ENCODE data around the gene MSI2.

The MSI2 gene

GRCh38 chr17:57266902-57267311 is 10.6 kb downstream of the MSI2 start:
- H3K4me1 ChIP-seq (ENCODE audit: control insufficient read depth, low read depth, low read length): peaks cover 3% of the 10 kb centered on the region
- H3K23ac ChIP-seq (ENCODE audit: low read length): no peak overlapping the region
- no peak for DNase-seq
- no peak overlapping the region for H3K4me3 ChIP-seq (ENCODE audit: low read length)
- no peak overlapping the region for H2BK120ac ChIP-seq (ENCODE audit: low read depth, low read length)
- no peak overlapping the region for H4K5ac ChIP-seq (ENCODE audit: low read length)
- H2BK15ac ChIP-seq (replicated peaks; ENCODE audit: low read depth): no peak overlapping the region
- H2AK5ac ChIP-seq (ENCODE audit: low read length): no peak overlapping the region
- peaks cover 6% of the 10 kb centered on the region for H3K79me2 ChIP-seq (ENCODE audit: control insufficient read depth, insufficient read depth, low read length)
- no peak overlapping the region for H3K27ac ChIP-seq (ENCODE audit: low read depth, low read length)
- H3K4me2 ChIP-seq (ENCODE audit: low read length): no peak overlapping the region
- no peak overlapping the region for H3K9ac ChIP-seq (ENCODE audit: low read length)
- no peak overlapping the region for H3K4ac ChIP-seq (ENCODE audit: low read depth, low read length)
- H2BK5ac ChIP-seq (ENCODE audit: low read length): no peak overlapping the region
- H3K56ac ChIP-seq (ENCODE audit: low read length): no peak overlapping the region
- H3K36me3 ChIP-seq (ENCODE audit: control insufficient read depth, insufficient read depth, low read length): peaks cover 3% of the 10 kb centered on the region
- peaks cover 24% of the 10 kb centered on the region for H3K79me1 ChIP-seq (ENCODE audit: low read length)
- no peaks in the 10 kb centered on the region for H3K27me3 ChIP-seq (ENCODE audit: insufficient read depth, low read length, poor library complexity)
- H3K18ac ChIP-seq (ENCODE audit: low read length): no peak overlapping the region
- no CpG with 5 or more reads among the region's 14 CpGs for WGBS (ENCODE audit: extremely low coverage, insufficient coverage, low lambda C conversion rate)
- H4K8ac ChIP-seq (ENCODE audit: low read depth, low read length): no peak overlapping the region

GRCh38 chr17:57268181-57268580 is 11.9 kb downstream of the MSI2 start:
- Histone ChIP-seq H3K79me2 (ENCODE audit: control insufficient read depth, insufficient read depth, low read length) (peaks cover 7% of the 10 kb centered on the region), H3K4me3 (ENCODE audit: low read length) (no peak overlapping the region), H3K56ac (ENCODE audit: low read length) (no peak overlapping the region), H3K4me1 (ENCODE audit: control insufficient read depth, low read depth, low read length) (peaks cover 3% of the 10 kb centered on the region), H3K4ac (ENCODE audit: low read depth, low read length) (no peak overlapping the region), H3K9ac (ENCODE audit: low read length) (no peak overlapping the region), H4K5ac (ENCODE audit: low read length) (no peak overlapping the region), H3K18ac (ENCODE audit: low read length) (no peak overlapping the region), H3K36me3 (ENCODE audit: control insufficient read depth, insufficient read depth, low read length) (peaks cover 4% of the 10 kb centered on the region), H3K23ac (ENCODE audit: low read length) (no peak overlapping the region), H2AK5ac (ENCODE audit: low read length) (no peak overlapping the region), H2BK15ac (replicated peaks; ENCODE audit: low read depth) (no peak overlapping the region), H3K4me2 (ENCODE audit: low read length) (no peak overlapping the region), H4K8ac (ENCODE audit: low read depth, low read length) (no peak overlapping the region), H2BK120ac (ENCODE audit: low read depth, low read length) (no peak overlapping the region), H3K27ac (ENCODE audit: low read depth, low read length) (no peak overlapping the region), H3K79me1 (ENCODE audit: low read length) (peaks cover 25% of the 10 kb centered on the region), H3K27me3 (ENCODE audit: insufficient read depth, low read length, poor library complexity) (no peaks in the 10 kb centered on the region), H2BK5ac (ENCODE audit: low read length) (no peak overlapping the region)
- no peak for DNase-seq
- WGBS (ENCODE audit: extremely low coverage, insufficient coverage, low lambda C conversion rate): no CpG with 5 or more reads among the region's 8 CpGs

GRCh38 chr17:57269052-57269451 is 12.7 kb downstream of the MSI2 start:
- Histone ChIP-seq H3K9ac (ENCODE audit: low read length) (no peak overlapping the region), H3K56ac (ENCODE audit: low read length) (no peak overlapping the region), H4K8ac (ENCODE audit: low read depth, low read length) (no peak overlapping the region), H3K4me3 (ENCODE audit: low read length) (no peak overlapping the region), H2BK5ac (ENCODE audit: low read length) (no peak overlapping the region), H4K5ac (ENCODE audit: low read length) (no peak overlapping the region), H3K36me3 (ENCODE audit: control insufficient read depth, insufficient read depth, low read length) (peaks cover 4% of the 10 kb centered on the region), H3K79me1 (ENCODE audit: low read length) (peaks cover 26% of the 10 kb centered on the region), H2BK15ac (replicated peaks; ENCODE audit: low read depth) (no peak overlapping the region), H3K27me3 (ENCODE audit: insufficient read depth, low read length, poor library complexity) (no peaks in the 10 kb centered on the region), H3K4me2 (ENCODE audit: low read length) (no peak overlapping the region), H3K18ac (ENCODE audit: low read length) (no peak overlapping the region), H3K79me2 (ENCODE audit: control insufficient read depth, insufficient read depth, low read length) (peaks cover 7% of the 10 kb centered on the region), H3K4ac (ENCODE audit: low read depth, low read length) (no peak overlapping the region), H3K4me1 (ENCODE audit: control insufficient read depth, low read depth, low read length) (peaks cover 3% of the 10 kb centered on the region), H2BK120ac (ENCODE audit: low read depth, low read length) (no peak overlapping the region), H2AK5ac (ENCODE audit: low read length) (no peak overlapping the region), H3K27ac (ENCODE audit: low read depth, low read length) (no peak overlapping the region), H3K23ac (ENCODE audit: low read length) (no peak overlapping the region)
- WGBS (ENCODE audit: extremely low coverage, insufficient coverage, low lambda C conversion rate): no CpG with 5 or more reads among the region's 3 CpGs
- DNase-seq: no peak

- H2AK5ac ChIP-seq (ENCODE audit: low read length): no peak overlapping the region
- H3K23ac ChIP-seq (ENCODE audit: low read length): no peak overlapping the region
- H3K4me2 ChIP-seq (ENCODE audit: low read length): no peak overlapping the region
- H3K4me3 ChIP-seq (ENCODE audit: low read length): no peak overlapping the region
- no peak overlapping the region for H3K27ac ChIP-seq (ENCODE audit: low read depth, low read length)
- H3K36me3 ChIP-seq (ENCODE audit: control insufficient read depth, insufficient read depth, low read length): peaks cover 4% of the 10 kb centered on the region
- WGBS (ENCODE audit: extremely low coverage, insufficient coverage, low lambda C conversion rate): no CpG with 5 or more reads among the region's 8 CpGs
- H3K9ac ChIP-seq (ENCODE audit: low read length): no peak overlapping the region
- peaks cover 23% of the 10 kb centered on the region for H3K79me1 ChIP-seq (ENCODE audit: low read length)
- no peak overlapping the region for H2BK5ac ChIP-seq (ENCODE audit: low read length)
- no peak overlapping the region for H3K4ac ChIP-seq (ENCODE audit: low read depth, low read length)
- no peak overlapping the region for H4K5ac ChIP-seq (ENCODE audit: low read length)
- H3K56ac ChIP-seq (ENCODE audit: low read length): no peak overlapping the region
- H4K8ac ChIP-seq (ENCODE audit: low read depth, low read length): no peak overlapping the region
- no peak overlapping the region for H3K18ac ChIP-seq (ENCODE audit: low read length)
- no peak for DNase-seq
- no peak overlapping the region for H2BK120ac ChIP-seq (ENCODE audit: low read depth, low read length)
- H3K27me3 ChIP-seq (ENCODE audit: insufficient read depth, low read length, poor library complexity): no peaks in the 10 kb centered on the region
- H3K79me2 ChIP-seq (ENCODE audit: control insufficient read depth, insufficient read depth, low read length): peaks cover 7% of the 10 kb centered on the region
- peaks cover 3% of the 10 kb centered on the region for H3K4me1 ChIP-seq (ENCODE audit: control insufficient read depth, low read depth, low read length)
- no peak overlapping the region for H2BK15ac ChIP-seq (replicated peaks; ENCODE audit: low read depth)
These were observed 13.4 kb downstream of the MSI2 start for GRCh38 chr17:57269598-57270255.

GRCh38 chr17:57270801-57271245 is 14.5 kb downstream of the MSI2 start:
- peak; percentile 55 for DNase-seq
- Histone ChIP-seq H3K4me1 (ENCODE audit: control insufficient read depth, low read depth, low read length) (peaks cover 3% of the 10 kb centered on the region), H3K18ac (ENCODE audit: low read length) (no peak overlapping the region)

GRCh38 chr17:57271821-57272220 is 15.5 kb downstream of the MSI2 start:
- Histone ChIP-seq H3K23ac (ENCODE audit: low read length) (no peak overlapping the region), H3K27me3 (ENCODE audit: insufficient read depth, low read length, poor library complexity) (no peaks in the 10 kb centered on the region), H3K36me3 (ENCODE audit: control insufficient read depth, insufficient read depth, low read length) (peaks cover 4% of the 10 kb centered on the region), H3K4me1 (ENCODE audit: control insufficient read depth, low read depth, low read length) (peaks cover 3% of the 10 kb centered on the region), H2BK15ac (replicated peaks; ENCODE audit: low read depth) (no peak overlapping the region), H4K5ac (ENCODE audit: low read length) (no peak overlapping the region), H3K4ac (ENCODE audit: low read depth, low read length) (no peak overlapping the region), H3K4me2 (ENCODE audit: low read length) (no peak overlapping the region), H3K18ac (ENCODE audit: low read length) (no peak overlapping the region), H3K4me3 (ENCODE audit: low read length) (no peak overlapping the region), H4K8ac (ENCODE audit: low read depth, low read length) (no peak overlapping the region), H3K56ac (ENCODE audit: low read length) (no peak overlapping the region), H3K9ac (ENCODE audit: low read length) (no peak overlapping the region), H3K79me2 (ENCODE audit: control insufficient read depth, insufficient read depth, low read length) (peaks cover 7% of the 10 kb centered on the region), H2BK120ac (ENCODE audit: low read depth, low read length) (no peak overlapping the region), H3K79me1 (ENCODE audit: low read length) (peaks cover 21% of the 10 kb centered on the region), H2BK5ac (ENCODE audit: low read length) (no peak overlapping the region), H2AK5ac (ENCODE audit: low read length) (no peak overlapping the region), H3K27ac (ENCODE audit: low read depth, low read length) (no peak overlapping the region)
- no peak for DNase-seq
- WGBS (ENCODE audit: extremely low coverage, insufficient coverage, low lambda C conversion rate): no CpG with 5 or more reads among the region's 6 CpGs

More at GRCh38 chr17:57270801-57271245, 14.5 kb downstream of the MSI2 start:
- H3K79me2 ChIP-seq (ENCODE audit: control insufficient read depth, insufficient read depth, low read length): peaks cover 7% of the 10 kb centered on the region
- no peak overlapping the region for H2BK15ac ChIP-seq (replicated peaks; ENCODE audit: low read depth)
- H2BK5ac ChIP-seq (ENCODE audit: low read length): no peak overlapping the region
- H3K4me3 ChIP-seq (ENCODE audit: low read length): no peak overlapping the region
- no peak overlapping the region for H3K9ac ChIP-seq (ENCODE audit: low read length)
- H3K56ac ChIP-seq (ENCODE audit: low read length): no peak overlapping the region
- H3K4ac ChIP-seq (ENCODE audit: low read depth, low read length): no peak overlapping the region
- peaks cover 4% of the 10 kb centered on the region for H3K36me3 ChIP-seq (ENCODE audit: control insufficient read depth, insufficient read depth, low read length)
- no peak overlapping the region for H3K23ac ChIP-seq (ENCODE audit: low read length)
- H3K4me2 ChIP-seq (ENCODE audit: low read length): no peak overlapping the region
- no peak overlapping the region for H4K5ac ChIP-seq (ENCODE audit: low read length)
- H3K27ac ChIP-seq (ENCODE audit: low read depth, low read length): no peak overlapping the region
- H3K27me3 ChIP-seq (ENCODE audit: insufficient read depth, low read length, poor library complexity): no peaks in the 10 kb centered on the region
- no peak overlapping the region for H2AK5ac ChIP-seq (ENCODE audit: low read length)
- no peak overlapping the region for H2BK120ac ChIP-seq (ENCODE audit: low read depth, low read length)
- no peak overlapping the region for H4K8ac ChIP-seq (ENCODE audit: low read depth, low read length)
- no CpG with 5 or more reads among the region's 7 CpGs for WGBS (ENCODE audit: extremely low coverage, insufficient coverage, low lambda C conversion rate)
- H3K79me1 ChIP-seq (ENCODE audit: low read length): peaks cover 23% of the 10 kb centered on the region
